ENCODE results near the gene TRIM47.
"Not testable (repeated sequence)": the region's sequence is repeated elsewhere in the genome, so short reads cannot be mapped to it uniquely, and the experiment has no call there.

Gene TRIM47

DNA sequence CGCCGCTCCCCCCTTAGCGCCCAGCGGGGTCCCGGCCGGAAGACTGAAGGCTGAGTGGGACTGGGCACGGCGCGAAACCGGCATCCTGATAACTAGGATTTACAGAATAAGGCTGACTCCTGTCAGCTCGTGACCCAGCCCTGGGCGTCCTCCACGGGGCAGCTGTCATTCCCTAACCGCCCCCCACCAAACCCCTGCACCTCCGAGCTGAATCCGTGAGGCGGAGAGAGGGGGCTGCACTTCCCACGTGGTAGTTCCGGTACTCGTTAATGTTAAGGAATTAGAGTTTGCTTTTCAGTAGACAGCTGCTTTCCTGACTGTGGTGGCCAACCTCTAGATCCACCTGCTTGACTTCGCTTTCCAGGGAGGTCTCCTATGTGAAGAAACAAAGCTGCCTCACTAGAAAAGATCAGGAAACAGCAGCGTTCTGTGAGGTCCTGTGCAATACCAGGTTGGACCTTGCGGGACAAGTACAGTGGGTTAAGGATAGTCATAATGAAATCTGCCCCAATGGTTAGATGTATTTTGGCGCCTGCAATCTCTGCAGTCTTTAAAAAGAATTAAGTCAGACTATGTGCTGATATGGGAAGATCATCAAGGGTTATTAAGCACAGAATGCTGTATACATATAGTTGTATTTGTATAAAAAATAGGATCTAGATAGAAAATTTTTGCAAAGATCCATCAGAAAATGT lies 22.2 kb downstream of the TRIM47 start:
- DNase-seq (ENCODE audit: insufficient read length, low spot score), result no peak
- no peak for FAIRE-seq

DNA sequence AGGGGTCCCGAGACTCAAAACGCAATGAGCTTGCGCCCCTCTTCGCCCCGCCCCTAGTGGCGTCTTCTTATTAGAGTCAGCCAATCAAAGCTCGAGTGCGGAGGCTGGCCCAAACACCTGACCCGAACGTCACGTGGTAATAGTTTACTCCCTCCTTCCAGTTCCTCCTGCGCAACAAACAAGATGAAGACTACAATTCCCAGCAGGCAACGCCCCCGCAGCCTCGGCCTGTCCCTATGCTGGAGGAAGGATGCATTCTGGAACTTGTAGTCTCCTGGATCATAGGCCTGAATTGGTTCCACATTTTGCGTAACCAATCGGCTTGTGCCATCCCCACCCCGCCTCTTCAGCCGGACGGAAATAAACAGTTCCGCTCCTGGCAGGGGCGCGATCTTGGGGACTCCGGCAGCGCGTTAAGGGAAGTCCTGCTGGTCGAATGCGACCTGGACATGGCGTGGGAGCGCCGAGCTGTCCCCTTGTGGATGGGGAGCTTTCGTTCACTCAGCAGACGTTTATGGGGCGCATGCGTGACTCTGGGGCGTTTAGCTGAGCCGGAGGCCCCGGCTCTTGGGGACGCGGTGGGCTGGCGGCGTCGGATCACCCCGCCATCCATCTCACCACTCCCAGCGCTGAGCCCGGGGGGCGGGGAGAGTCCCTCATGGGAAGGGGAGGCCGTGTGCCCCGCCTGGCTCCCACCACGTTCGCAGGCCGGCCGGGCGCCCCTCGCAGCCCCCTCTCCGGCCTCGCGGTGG lies 22.9 kb downstream of the TRIM47 start, which contains the start of gene WBP2:
TSS of gene WBP2 (minus strand) at position 26 of the 752 bp plus-strand sequence. CDS start 38 bp downstream, outside the sequence.
- peak; percentile 81 for FAIRE-seq
- peak; percentile 97 for DNase-seq (ENCODE audit: insufficient read length, low spot score)
- TF ChIP-seq POLR2A (IDR thresholded peaks at IDR 0.05; ENCODE audit: low read depth, low read length), result peak; percentile 90

More for the DNA sequence above, 22.2 kb downstream of the TRIM47 start:
- no peak for TF ChIP-seq POLR2A (IDR thresholded peaks at IDR 0.05; ENCODE audit: low read depth, low read length)

DNA sequence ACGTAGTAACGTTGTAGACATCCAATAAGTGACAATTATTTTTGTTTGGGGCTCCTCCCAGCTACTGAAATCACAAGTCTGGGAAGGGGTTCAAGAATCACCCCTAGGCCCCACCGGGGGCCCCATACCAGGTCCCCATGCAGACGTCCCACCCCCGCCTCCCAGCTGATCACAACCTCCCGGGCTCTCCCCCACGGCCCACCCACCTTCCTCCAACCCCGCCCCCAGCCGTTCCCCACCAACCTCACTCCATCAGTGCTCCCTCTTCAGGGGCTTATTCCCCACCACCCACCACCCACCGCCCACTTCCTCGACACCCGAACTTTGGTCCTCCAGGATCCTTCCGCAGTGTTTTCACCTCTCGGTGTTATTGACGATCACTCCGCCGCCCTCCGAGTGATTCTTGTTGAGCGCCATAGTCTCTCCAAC lies 23.5 kb downstream of the TRIM47 start:
- FAIRE-seq (no peak), DNase-seq (ENCODE audit: insufficient read length, low spot score) (no peak)
- TF ChIP-seq POLR2A (IDR thresholded peaks at IDR 0.05; ENCODE audit: low read depth, low read length), result no peak

DNA sequence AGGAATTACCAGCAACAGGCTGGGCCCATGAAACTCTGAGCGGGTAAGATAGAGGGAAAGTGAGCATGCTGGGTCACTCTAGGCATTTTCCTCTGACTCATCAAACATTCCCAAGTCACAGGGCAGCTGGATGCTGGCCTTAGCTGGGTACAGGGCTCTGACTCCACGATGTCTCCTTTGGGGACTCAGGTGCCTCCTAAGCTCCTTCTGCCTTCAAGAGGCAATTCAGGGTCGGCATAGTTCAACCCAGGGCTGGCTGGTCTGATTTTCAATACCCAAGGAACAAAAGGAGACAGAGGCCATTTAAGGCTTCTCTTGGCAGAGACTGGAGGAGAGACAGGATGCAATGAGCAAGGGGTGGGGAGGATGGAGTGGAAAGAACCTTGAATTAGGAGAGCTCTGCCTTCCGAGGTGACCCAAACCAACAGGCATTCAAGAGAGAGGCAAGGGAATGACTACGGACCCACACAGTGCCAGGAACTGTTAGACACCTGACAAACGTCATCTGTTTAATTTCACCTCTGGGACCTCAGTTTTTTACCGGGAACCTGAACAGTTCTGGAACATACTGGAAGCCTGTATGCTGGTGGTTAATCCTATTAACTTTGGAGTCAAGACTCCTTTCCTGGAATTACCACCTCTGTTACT lies 24.2 kb downstream of the TRIM47 start:
- FAIRE-seq (peak; percentile 64), DNase-seq (ENCODE audit: insufficient read length, low spot score) (peak; percentile 92)
- no peak; the same call in 1 of the 2 replicates for TF ChIP-seq POLR2A (IDR thresholded peaks at IDR 0.05; ENCODE audit: low read depth, low read length)

DNA sequence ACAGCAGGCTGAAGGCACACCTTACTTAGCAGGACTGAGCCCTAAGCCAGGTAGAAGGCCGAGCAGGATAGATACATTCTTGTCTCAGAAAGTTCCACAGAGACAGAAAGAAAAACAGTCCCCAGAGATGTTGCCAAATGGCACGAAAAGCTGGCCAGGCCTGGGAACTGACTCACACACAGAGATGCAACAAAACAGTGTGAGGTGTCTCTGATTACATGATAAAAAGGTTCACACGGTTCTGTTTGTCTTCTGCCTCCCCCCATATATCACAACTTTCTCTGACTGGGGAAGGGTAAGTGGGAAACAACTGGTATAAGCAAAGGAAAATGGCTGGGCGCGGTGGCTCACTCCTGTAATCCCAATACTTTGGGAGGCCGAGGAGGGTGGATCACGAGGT lies 24.9 kb downstream of the TRIM47 start:
- FAIRE-seq (no peak), DNase-seq (ENCODE audit: insufficient read length, low spot score) (no peak)
- TF ChIP-seq POLR2A (IDR thresholded peaks at IDR 0.05; ENCODE audit: low read depth, low read length), result no peak

DNA sequence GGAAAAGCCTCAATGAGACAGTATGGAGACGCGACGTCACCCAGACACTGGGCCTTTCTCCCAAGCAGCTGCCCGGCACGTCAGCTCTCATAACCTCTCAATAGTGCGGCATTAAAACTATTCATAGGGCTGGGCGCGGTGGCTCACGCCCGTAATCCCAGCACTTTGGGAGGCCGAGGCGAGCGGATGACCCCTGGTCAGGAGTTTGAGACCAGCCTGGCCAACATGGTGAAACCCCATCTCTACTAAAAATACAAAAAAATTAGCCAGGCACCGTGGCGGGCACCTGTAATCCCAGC lies 26.7 kb downstream of the TRIM47 start:
- not testable (repeated sequence) for DNase-seq (ENCODE audit: insufficient read length, low spot score); FAIRE-seq

DNA sequence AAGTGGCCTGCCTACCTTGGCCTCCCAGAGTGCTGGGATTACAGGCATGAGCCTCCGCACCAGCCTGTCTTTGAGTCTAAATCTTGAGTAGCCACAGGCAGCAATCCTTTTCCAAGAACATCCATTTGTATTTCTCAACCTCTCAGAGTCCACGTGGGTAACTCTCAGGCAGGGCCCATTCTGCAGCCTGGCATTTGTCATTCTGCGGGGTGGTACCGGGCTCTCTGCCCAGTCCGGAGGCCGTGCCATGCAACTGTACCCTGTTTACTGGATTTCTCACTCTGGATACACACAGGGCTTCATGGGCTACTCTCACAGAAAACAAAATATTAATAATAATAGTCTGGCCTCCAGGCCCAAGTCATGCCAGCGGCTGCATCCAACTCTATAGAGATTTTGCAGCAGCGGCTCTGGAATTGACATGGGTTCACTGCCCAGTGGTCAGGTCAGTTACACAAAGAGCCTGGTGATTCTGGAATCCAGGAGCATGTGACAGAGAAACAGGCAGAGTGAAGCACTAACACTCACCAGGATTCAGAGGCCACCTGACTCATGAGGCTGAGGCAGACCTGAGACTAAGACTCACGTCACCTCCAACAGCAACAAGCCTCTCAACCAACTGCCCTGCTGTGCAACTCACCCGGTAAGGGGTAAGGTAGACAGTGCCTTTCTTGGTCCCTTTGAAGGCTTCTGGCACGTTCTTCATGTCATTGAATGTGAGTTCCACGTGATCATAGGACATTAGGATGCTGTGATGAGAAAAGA lies 27.3 kb downstream of the TRIM47 start:
- DNase-seq (ENCODE audit: insufficient read length, low spot score) (no peak), FAIRE-seq (no peak)
- no peak for TF ChIP-seq POLR2A (IDR thresholded peaks at IDR 0.05; ENCODE audit: low read depth, low read length)

DNA sequence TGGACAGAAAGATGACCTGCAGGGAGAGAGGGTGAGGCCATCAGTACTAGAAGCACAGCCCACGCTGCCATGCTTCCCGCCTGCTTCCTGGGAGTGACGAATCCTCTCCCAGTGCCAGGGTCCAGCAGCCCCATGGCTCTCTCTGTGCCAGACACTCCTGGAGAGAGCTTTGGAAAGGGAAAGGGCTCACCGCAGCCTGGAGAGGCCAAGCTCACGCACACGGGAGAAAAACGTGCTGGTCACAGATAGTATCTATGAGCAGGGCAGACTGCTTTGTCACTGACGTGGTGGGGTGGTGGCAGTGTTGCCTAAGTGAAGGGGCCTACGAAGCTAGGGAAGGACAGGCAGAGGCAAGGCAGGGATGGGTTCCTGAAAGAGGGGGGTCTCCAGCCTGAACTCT lies 28.7 kb downstream of the TRIM47 start:
- no peak for TF ChIP-seq POLR2A (IDR thresholded peaks at IDR 0.05; ENCODE audit: low read depth, low read length)
- FAIRE-seq (no peak), DNase-seq (ENCODE audit: insufficient read length, low spot score) (no peak)

DNA sequence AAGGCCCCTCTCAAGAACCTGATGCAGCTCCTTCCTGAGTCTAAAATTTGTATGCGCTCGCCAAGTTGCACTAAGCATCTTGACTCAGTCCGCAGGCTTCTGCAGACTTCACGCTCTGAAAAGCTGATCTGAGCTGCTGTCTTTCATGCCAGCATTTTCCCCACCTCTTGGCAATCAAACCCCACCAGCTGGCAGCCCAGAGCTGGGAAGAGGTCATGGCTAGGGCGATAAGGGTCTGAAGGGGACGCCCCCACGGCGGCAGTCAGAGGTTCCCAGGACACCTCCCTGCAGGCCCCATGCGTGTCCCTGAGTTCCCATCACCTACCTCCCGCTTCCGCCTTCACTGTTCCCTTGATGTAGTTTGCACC lies 29.1 kb downstream of the TRIM47 start:
- no peak for FAIRE-seq
- DNase-seq (ENCODE audit: insufficient read length, low spot score), result no peak

DNA sequence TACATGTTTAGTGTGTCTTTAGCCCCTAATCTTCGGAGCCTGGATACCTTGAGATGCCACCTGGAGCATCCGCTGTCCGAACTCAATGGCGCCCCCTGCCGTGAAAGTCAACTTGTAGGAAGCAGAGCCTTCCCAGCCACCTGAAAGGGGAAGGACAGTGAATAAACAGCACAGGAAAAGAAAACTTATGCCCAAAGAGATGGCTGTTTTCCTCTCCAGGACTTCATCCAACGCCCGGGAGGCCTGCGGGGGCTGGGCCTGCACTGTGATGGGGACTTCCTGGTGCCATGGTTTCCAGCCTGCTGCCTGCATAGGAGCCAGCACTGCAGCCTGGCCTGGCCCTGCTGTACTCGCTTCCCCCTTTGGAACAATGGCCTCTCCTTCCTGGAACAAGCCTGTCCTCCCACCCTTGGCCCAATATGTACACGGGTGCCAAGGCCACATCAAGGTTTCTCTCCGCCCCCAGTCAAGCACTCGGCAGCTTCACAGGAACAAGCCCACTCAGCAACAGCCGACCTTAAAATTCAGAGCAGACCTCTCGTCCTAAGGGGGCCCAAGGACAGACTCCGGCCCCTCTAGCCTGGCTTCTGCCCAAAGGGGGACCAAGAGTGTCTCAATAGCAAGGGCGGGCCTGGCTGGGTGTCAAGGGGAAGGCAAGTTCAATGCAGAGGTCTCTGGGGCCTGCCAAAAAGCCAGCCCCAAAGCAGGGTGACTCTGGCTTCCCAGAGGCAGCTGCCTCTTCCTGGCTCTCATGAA lies 29.7 kb downstream of the TRIM47 start:
- DNase-seq (ENCODE audit: insufficient read length, low spot score) (no peak), FAIRE-seq (no peak)

More for the DNA sequence above, 29.1 kb downstream of the TRIM47 start:
- TF ChIP-seq POLR2A (IDR thresholded peaks at IDR 0.05; ENCODE audit: low read depth, low read length), result no peak

DNA sequence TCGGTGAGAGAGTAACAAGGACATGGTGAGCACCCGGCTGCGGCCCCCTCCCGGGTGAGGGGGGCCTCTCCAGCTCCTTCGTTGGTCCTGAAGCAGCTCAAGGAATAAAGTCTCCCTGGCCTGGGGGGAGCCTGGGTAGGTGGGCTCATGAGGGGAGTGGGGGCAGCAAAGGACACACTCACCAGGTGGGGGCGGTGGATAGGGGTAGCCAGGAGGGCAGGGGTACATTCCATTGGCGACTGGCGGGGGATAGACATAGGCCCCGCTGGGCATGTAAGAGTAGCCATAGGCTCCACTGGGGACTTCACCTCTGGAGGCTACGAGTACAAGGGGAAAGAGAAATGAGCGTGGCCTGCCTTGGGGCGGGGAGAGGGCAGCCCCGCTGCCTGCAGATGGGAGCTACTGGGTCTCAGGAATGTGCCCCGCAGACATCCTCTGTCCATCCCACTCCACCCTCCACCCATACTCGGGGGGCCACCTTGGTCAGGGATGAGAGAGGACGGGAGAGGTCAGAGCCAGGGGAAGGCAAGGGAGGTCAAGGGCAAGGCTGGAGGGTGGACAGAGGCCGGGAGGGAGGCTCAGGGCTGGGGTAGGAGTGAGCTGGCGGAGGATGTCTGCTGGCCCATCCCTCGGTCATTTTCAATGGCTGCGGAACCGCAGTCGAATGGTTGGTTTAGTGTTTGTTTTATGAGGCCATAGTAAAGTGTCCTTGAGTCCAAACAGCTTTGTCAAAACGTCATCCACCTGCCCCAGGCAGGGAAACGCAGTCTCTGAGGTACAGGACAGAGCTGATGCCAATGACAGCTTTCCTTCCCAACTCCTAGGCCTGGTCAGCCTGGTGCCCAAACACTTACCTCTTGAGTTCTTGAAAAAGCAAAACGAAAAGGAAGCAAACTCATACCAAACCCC lies 30.5 kb downstream of the TRIM47 start:
- TF ChIP-seq POLR2A (IDR thresholded peaks at IDR 0.05; ENCODE audit: low read depth, low read length), result no peak
- DNase-seq (ENCODE audit: insufficient read length, low spot score) (no peak), FAIRE-seq (no peak)

More for the DNA sequence above, 29.7 kb downstream of the TRIM47 start:
- no peak for TF ChIP-seq POLR2A (IDR thresholded peaks at IDR 0.05; ENCODE audit: low read depth, low read length)

Measured in H54 (cell line).